OCI-M1 (cell line): Measurements from ENCODE around the gene ACACA.

Experiments used
- DNase-seq: peaks from one replicate; lab custom pipeline; 2025; lab: John Stamatoyannopoulos, UW

The ACACA gene

DNA sequence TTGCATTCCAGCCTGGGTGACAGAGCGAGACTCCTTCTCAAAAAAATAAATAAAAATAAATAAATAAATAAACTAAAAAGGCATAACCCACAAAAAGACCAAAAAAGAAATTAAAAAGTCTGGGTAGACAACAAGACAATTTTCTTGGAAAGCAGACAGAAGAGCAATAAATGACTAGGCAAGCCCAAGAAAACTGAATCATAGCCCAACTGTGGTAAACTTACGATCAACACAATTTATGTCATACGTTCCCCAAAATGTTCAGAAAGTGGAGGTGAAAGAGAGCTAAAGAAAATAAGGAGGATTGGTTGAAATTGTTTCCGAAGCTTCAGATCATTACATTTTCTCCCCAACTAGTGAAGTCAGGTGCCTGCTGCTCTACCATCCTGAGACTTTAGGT lies 62.1 kb downstream of the ACACA start:
- no peak for DNase-seq

DNA sequence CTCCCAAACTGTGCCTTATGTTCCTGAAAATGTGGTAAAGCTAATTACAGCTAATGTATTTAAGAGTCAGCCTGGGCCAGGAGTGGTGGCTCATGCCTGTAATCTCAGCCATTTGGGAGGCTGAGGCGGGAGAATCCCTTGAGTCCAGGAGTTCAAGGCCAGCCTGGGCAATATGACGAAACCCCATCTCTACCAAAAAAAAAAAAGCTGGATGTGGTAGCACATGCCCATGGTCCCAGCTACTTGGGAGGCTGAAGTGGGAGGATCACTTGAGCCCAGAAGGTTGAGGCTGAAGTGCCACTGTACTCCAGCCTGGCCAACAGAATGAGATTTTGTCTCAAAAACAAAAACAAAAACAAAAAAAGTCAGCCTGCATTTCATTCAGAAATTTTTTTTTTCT lies 64.0 kb downstream of the ACACA start:
- DNase-seq = no peak

DNA sequence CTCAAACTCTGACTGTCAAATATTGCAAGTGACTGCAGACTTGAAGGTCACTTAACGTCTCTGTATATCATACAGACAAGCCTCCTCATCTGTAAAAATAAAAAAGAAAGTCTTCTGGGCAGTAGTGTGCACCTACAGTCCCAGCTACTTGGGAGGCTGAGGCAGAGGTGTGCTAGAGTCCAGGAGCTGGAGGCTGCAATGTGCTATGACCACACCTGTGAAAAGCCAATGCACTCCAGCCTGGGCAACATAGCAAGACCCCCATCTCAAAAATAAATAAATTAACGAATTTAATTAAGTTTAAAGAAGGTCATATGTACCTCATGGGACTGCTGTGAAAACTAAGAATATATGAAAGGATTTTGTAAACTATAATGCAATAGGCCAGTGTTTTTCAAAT lies 65.8 kb downstream of the ACACA start:
- no peak for DNase-seq

DNA sequence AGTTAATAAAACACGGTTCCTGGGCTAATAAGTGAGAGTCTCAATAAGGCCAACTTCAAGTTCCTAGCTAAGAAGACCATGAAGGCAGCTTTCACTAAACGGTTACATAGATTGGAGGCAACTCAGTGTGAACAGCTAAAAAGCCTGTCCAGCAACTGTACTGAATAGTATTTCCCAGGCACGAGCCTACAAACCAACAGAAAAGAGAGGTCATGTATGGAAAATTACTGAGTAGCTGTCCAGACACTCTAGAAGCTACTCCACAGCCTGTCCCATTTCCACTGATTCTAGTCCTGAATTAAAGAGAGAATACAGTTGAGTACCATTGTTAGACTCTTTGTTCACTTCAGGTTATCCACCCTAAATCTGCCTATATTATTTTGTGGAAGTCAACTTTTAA lies 67.3 kb downstream of the ACACA start:
- no peak for DNase-seq

DNA sequence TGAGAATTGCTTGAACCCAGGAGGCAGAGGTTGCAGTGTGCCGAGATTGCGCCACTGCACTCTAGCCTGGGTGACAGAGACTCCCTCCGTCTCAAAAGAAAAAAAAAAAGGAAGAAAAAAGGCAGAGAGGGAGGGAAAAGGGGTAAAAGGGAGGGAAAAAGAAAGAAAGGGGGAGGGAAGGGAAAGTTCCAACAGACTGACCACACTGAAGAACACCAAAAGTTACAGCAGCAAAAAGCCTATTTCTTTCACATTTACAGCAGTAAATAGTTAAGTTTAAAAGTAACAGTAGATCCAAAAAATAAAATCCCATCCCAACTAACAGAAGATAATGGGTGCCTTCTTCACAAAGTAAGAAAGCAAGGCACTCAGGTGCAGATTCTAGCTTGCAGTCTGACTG lies 67.8 kb downstream of the ACACA start:
- no peak for DNase-seq

DNA sequence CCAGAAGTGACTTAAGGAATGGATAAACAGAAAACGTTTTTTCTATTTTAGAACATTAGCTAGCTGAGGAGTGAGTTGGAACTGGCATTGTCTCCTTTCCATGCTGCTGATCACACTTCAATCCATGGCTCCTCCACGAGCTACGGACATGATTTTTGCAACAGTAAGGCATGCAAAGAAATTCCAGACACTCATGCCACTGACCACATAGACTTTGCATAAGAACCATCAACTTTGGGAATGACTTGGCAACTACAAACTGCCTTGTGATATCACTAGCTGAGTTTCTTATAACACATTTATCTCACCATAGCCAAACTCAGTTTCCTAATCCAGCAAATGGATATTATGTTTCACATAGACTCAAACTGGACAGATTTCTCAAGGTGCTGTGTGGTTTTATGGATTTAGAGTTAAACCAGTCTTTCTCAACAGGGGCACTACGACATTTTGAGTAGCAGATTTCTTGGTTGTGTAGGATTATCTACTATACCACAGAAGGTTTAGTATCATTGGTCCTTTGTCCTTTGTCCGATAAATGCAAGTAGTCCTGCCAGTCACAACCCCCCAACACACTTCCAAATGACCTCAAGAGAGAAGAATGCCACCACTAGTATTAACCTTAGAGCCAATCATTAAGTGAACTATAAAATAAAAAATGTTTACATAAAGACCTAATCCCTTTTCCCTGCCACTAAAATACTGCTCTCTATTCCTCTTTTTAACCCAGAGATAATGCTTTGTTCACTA lies 79.1 kb downstream of the ACACA start:
- DNase-seq = no peak

DNA sequence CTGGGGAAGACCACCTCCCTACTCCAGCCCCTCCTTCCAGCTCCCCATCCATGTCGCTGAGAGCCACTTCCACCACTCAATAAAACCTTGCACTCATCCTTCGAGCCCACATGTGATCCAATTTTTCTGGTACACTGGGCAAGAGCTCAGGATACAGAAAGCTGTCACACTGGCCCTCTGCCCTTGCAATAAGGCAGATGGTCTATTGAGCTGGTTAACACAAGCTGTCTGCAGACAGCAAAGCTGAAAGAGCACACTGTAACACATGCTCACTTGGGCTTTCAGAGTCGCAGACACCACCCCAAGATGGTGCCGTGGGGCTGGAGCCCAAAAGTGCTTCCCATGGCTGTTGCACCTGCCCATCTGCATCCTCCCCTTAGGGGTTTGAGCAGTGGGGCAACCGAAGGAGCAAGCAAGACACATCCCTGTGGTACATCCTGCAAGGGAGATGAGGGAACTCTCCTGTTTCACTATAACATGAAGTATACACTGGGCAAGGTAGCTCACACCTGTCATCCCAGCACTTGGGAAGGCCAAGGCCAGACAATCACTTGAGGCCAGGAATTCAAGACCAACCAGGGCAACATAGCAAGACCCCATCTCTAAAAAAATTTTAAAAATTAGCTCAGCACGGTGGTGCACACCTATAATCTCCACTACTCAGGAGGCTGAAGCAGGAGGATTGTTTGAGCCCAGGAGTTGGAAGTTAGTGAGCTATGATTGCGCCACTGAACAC lies 83.6 kb downstream of the ACACA start:
- DNase-seq = no peak

DNA sequence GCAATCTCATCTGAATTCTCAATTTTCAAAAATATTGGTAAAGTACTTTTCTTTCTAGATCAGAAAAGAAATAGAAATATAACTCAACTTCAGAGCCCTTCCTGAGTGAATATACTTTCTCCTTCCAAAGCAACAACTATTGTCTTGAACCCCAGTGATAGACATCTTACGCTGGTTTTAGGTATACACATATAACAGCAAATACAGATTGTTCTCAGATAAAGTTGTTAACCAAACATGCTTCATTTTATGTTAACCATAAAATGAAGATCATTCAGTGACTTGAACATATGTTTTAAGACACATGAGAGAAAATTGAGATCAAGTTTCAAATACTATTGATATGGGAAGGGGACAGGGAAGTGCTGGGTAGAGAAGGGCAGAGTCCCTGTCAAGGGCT lies 84.5 kb downstream of the ACACA start:
- DNase-seq = no peak

DNA sequence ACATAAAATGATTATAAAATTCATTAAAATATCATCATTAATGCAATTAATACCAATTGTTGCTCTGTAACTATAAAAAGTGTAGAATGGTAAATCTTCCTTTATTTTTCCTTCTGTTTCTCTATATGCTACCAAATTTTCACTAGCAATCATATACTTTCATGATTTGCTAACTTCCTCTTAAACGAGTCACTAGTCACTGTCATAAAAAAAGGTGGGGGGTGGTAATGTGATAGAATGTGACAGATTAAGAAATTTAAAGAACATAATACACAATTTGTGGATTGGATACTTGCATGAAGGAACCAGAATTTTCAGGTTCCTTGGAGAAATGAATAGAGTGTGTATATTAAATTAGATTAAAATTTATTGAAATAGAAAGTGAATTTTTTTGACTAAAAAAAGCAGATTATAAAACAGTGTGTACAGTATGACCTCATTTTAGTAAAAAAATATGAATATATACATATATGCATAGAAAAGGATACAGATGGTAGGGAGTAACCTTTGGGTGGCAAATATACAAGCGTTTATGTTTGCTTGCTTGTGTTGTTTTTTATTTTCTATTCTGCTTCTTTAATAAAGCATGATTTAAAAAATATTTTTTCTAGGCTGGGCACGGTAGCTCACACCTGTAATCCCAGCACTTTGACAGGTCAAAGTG lies 87.6 kb downstream of the ACACA start:
- DNase-seq = peak; percentile 67

DNA sequence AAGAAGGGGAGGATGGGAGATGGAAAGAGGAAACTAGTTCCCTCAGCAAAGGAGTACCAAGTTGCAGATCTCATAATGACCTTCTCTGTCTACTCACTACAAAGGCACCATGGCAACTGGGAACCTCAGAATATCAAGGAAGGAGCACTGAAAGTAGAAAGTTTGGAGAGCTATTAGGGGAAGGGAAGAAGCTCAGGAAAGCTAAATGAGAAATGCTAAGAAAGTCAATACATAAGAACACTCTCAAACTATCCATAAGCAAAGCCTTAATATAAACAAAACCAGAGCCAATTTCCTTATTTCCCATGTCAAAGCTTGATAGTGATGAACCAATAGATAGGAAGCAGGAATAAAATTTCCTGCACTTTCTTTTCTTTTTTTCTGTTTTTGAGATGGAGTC lies 88.8 kb downstream of the ACACA start:
- DNase-seq = no peak

DNA sequence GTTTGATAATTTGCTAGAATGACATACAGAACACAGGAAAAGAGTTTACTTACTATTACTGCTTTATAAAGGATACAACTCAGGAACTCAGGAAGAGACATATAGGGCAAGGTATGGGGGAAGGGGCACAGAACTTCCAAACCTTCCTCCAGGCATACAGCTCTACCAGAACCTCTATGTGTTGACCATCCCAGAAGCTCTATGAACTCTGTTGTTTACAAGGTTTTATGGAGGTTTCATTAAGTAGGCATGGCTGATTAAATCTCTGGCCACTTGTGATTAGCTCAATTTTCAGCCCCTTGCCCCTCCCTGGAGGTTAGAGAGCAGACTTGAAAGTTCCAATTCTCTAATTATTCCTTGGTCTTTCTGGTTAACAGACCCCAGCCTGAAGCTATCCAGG lies 91.0 kb downstream of the ACACA start:
- no peak for DNase-seq

DNA sequence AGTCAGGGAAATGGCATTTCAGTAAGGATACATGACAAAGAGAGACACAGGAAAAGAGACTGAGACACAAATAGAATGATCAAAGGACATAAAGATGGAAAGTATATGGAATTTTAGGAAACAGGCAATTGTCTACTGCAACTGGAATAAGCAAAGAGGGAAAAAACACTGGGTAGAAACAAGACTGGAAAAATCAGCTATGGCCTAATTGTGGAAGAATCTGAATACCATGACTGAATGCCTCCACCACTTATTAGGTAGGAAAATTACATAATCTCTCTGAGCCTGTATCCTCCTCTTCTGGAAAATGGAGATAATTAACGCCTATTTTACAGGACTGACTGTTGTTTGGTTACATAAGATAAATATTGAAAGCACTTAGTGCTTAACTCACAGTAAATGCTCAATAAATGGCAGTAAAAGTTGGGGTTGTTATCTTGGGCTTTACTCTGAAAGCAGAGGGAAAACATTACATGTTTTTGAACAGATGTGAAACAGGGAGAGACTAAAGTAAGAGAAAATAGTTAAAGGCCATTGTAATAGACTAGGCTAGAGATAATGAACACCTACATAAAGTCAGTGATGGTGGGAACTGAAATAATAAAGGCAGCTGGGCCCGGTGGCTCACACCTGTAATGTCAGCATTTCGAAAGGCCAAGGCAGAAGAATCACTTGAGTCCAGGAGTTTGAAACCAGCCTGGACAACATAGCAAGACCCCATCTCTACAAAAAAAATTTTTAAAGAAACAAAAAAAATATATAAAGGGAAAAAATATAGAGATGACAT lies 94.3 kb downstream of the ACACA start:
- DNase-seq = no peak

DNA sequence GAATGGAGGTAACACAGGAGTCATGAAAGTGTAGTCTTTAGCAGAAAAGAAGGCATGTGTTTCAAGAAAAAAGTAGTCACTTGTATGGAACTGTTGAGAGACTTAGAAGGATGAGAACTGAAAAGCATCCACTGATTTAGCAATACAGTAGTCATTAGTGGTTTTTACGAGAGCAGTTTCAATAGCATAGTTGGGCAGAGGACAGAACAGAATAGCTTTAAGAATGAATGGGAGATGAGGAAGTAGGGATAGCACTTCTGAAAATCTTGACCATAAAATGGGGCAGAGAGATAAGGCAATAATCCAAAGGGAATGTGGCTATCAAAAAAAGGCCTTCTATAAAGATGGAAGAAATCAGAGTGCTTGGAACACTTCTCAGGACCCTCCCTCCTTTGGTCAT lies 95.7 kb downstream of the ACACA start:
- DNase-seq = peak; percentile 21

DNA sequence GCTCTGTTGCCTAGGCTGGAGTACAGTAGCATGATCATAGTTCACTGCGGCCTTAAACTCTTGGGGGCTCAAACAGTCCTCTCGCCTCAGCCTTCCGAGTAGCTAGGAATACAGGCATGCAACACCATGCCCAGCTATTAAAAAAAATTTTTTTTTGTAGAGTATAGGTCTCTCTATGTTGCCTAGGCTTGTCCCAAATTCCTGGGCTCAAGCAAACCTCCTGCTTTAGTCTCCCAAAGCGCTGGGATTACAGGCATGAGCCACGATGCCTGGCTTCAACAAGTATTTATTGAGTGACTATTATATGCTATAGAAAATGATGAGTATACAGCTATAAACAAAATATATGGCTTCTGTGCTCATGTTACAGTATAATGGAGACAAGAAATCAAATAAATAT lies 97.6 kb downstream of the ACACA start:
- DNase-seq = no peak

DNA sequence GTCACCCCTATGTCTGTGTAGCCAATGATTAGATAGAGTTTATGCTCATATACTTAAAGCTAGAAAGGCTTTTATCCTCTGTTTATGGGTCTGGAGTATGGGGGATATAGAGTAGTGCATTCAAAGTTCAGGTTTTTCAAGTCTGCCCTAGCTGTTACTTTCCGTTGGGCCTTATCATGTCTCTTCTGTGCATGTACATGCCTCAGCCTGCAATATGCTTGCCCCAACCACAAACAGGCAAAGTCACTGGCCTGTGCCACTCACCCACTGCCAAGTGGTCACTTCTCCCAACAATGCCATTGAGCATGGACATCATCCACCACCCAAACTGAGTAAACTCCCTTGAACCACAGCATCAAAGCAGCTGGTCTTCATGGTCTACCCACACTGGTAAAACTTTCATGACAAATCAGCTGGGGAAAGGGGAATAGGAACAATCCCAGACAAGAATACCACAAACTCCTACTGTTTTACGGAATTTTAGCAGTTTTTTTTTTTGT lies 101.2 kb downstream of the ACACA start:
- peak; percentile 38 for DNase-seq

DNA sequence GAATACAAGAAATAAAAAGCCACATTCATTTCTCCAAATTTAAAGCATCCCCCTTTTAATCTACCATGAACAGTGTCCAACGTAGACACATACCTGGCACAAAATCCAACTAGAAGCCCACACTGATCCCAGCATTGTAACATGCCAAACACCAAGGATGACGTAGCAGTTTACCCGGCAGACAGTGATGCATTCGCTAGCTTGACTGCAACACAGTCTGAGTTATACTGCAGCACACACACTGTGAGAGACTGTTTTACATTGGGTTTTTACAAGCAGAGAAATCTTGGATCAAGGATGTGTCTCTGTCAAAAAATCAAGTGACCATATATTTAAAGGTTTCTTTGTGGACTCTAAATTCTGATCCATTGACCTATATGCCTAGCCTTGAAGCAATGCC lies 105.3 kb downstream of the ACACA start:
- no peak for DNase-seq

DNA sequence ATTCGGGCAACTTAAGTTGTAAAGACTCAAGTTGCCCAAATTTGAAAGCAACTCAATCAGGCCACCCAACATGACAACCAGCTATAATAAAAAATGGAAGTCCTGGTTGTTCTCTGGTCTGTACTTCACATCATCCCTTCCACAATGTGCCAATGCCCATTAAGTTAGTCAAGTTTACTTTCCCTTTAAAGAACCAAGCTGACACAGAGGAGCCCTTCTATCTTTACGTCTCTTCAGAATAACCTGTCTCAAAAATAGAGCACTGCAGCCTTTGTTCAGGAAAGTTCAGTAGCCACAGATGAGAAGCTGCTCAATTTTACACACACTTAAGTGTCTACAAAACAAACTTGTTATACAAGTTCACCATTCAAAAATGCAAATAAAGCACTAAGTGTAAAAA lies 106.0 kb downstream of the ACACA start:
- DNase-seq = no peak

DNA sequence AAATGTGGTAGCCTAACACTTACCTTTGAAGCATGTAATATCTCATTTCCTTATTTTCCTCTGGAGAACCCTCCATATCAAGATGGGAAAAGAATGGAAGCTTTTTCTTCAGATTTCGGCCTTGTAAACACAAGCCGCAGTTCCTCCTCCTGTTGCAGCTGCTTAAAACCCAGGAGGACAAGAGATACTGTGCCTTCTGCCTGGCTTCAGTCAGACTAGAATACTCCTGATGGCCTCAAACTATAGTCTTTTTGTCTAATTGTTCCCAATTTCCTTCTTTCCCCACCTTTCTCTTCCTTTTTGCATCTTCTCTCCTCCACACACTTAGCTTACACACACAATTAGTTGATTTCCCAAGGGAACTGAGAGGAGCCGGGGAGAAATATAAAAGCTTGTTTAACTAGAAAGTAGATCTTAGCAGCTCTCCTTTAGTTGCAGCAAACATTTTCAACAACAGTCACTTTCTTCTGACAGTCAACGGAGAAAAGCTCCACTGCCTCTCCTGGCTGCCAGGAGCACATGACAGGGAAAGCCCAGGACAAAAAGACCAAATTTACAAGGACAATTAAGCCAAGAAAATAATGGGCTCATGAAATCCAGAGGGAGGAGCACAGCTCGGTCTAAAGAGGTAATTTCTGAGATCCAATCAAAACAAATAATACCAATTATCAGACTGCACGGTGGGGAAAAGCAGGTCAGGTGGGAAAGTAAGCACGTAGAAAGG lies 107.2 kb downstream of the ACACA start:
- no peak for DNase-seq

DNA sequence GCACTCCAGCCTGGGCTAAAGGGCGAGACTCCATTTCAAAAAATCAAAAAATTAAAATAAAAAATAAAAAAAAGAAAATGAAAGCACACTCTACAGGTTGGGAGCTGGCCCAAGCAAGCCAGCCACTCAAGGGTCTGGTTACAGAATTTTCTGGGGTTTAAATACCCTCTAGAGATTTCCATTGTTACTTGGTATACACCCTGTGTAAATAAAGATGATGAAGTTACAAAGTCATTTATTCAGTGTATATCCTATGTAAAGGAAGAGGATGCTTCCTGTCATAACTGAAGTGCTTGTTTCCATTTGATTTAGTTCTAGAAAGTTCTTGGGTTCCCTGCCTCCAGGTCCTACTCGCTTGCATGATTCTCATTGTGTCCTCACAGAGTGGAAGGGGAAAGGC lies 110.7 kb downstream of the ACACA start:
- DNase-seq = no peak

DNA sequence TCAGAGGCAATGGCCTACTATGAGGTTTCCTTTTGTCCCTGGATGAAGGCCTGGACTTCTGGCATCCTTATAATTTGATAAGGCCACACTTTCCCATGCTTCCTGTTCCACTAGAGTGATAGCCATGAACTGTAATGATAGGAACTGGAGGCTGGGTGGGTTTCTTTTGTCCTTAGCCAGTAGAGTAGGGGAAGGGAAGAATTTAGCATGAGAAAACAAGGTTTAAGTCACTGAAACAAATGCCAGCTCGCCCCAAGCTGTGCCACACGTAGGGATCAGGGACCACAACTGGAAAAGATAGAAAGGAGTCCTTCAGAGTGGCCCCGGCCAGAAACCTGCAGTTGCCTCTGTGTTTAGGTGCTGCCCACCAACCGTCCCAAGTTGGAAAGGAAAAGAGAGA lies 111.7 kb downstream of the ACACA start:
- no peak for DNase-seq

DNA sequence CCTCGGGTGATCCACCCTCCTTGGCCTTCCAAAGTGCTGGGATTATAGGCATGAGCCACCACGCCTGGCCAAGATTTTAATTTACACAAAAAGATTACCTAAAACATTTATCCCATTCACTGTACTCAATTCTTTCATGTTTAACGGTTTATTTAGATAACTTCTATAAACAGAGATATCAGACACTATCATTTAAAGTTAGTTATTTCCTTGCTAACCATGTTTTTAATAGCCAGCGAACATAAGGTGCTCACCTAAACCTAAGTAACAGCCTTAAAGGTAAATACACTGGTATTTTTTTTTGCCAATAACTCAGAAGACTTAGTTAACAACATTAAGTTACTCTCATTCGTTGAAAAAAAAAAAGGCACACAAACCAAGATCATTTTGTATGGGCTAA lies 112.9 kb downstream of the ACACA start:
- DNase-seq = no peak
